Measurements from ENCODE around the gene RFLNA. TPM values are rescaled to one million over a fixed set of nuclear protein-coding genes. Genes with fewer than 3 reads are reported as not detected.

Gene RFLNA
- total RNA-seq, 4 donors from 2014 or later = 0.34 to 0.49 TPM; not detected in 2

DNA sequence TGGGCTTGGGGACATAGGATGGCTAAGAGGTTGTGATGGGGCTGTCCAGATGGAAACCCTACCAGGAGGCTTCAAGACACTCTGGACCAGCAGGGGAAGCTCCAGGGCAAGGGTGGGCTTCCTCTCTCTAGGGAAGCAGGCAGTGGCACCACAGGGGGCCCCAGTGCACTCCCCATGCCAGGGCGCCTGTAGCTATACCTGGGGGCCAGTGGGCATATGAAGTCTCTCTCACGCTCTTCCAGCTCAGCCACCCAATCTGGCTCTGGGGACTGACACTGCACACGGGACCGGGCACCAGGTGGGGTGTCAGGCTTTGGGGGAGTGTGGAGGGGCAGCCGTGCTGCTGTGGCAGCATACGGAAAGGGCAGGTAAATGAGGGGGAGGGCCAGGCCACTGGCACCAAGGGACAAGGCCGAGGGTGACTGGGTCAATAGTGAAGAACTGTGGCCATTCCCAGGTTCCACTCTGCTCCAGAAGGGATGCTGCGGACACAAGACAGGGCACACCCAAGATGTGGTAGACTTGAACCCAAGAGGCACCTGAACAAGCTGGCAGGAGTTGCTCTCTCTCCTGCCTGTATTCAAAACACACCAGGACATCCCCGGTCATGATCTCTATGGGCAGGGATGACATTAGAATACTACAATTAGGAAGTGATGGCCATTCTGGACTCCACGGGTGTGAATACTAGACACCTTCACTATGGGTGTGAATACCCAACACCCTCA lies 27.5 kb downstream of the RFLNA start:
- TF ChIP-seq, protein P1, sequence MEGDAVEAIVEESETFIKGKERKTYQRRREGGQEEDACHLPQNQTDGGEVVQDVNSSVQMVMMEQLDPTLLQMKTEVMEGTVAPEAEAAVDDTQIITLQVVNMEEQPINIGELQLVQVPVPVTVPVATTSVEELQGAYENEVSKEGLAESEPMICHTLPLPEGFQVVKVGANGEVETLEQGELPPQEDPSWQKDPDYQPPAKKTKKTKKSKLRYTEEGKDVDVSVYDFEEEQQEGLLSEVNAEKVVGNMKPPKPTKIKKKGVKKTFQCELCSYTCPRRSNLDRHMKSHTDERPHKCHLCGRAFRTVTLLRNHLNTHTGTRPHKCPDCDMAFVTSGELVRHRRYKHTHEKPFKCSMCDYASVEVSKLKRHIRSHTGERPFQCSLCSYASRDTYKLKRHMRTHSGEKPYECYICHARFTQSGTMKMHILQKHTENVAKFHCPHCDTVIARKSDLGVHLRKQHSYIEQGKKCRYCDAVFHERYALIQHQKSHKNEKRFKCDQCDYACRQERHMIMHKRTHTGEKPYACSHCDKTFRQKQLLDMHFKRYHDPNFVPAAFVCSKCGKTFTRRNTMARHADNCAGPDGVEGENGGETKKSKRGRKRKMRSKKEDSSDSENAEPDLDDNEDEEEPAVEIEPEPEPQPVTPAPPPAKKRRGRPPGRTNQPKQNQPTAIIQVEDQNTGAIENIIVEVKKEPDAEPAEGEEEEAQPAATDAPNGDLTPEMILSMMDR (IDR thresholded peaks at IDR 0.05; ENCODE audit: low read depth) = no peak

DNA sequence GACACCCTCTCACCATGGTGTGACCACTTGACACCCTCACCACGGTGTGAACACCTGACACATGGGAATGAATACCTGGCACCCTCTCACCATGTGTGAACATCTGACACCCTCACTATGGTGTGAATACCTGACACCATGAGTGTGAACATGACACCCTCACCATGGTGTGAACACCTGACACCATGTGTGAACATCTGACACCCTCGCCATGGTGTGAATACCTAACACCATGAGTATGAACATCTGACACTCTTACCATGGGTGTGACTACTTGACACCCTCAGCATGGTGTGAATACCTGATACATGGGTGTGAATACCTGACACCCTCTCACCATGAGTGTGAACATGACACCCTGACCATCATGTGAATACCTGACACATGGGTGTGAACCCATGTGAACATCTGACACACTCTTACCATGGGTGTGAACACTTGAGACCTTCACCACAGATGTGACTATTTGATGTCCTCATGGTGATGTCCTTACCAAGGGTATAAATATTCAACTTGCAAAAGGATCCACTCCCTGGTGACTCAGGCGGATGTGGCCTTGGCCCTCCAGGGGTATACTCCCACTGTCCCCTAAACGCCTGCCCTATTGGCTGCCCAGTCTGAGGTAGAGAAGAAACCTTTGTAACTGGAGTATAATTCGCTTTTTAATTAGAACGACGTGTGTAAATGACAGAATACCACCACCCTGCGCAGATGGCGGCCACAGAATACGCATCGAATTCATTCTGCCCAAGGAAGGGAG lies 29.1 kb downstream of the RFLNA start:
- TF ChIP-seq, protein P1 (IDR thresholded peaks at IDR 0.05; ENCODE audit: low read depth) = no peak

DNA sequence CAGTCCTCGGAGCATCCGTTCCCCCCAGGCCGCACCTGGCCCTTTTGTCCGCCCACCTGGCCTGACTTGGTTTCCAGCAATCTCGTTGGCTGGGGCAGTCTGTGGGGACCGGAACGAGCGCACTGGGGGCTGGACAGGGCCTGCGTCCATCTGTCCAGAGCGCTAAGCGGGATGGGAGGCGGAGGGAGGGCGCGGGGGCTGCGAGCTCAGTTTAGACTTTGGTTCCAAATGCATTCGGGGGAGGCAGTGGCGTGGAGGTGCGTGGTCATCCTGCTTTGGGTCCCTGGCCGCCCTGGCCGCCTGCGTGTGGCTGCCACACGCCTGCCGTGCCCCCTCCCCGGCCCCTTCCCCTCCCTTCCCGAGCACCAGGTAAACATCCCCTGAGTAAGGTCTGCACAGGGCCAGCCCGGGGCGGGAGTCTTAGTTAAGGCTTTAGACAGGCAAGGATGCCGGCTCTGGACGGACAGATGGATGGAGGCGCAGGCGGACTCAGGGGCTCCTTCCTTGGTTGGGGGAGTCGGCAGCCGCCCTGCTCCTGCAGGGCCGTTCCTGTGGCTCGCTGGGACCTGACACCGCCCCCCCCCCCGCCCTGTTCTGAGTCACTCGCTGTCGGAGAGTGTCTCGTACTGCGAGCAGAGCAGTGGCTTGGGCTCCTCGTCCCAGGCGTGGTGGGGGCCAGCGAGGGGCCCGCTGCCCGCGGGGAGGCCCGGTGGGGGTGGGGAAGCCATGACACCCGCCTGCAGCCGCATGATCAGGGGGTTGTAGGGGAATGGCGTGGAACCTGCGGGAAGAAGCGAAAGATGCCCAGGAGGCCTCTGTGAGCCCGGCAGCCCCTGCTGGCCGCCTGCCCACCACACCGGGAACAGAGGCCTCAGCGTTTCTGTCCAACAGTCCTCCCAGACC lies 30.2 kb downstream of the RFLNA start:
- TF ChIP-seq, protein P1 (IDR thresholded peaks at IDR 0.05; ENCODE audit: low read depth) = no peak

DNA sequence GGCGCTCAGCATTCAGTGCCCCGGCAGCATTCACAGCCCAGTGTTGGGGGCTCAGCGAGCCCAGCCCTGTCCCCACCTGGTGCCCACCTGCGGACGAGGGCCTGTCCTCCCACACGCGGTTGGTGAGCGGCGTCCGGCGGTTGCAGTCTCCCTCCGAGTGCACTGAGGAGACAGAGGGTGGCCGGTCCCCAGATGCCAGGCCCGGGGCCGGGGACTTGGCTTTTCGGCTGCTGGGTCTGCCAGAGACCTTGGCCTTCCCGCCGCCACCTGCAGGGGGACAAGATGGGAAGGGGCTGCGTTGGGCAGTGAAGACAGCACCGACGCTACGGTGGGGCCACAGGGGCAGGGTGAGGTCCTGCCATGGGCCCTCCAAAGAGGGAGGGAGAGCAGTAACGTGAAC lies 31.2 kb downstream of the RFLNA start:
- TF ChIP-seq, protein P1 (IDR thresholded peaks at IDR 0.05; ENCODE audit: low read depth) = no peak

DNA sequence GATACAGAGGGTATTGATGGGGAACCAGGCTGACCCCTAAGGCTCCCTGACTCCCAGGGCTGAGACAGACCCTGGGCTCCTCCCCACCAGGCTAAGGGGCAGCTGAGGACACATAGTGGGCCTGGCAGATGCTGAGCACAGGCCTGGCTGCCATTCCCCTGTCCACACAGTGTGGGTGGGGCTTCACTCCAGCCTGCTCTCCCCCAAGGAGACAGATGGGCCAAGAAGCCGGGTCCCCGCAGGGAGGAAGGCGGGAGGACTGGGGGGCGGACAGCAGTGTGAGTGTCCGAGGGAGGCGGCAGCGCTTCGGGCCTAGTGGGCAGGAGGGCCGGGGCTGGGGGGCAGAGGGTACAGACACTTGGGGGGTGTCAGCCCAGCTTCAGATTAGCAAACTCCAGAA lies 32.0 kb downstream of the RFLNA start:
- TF ChIP-seq, protein P1 (IDR thresholded peaks at IDR 0.05; ENCODE audit: low read depth) = no peak

DNA sequence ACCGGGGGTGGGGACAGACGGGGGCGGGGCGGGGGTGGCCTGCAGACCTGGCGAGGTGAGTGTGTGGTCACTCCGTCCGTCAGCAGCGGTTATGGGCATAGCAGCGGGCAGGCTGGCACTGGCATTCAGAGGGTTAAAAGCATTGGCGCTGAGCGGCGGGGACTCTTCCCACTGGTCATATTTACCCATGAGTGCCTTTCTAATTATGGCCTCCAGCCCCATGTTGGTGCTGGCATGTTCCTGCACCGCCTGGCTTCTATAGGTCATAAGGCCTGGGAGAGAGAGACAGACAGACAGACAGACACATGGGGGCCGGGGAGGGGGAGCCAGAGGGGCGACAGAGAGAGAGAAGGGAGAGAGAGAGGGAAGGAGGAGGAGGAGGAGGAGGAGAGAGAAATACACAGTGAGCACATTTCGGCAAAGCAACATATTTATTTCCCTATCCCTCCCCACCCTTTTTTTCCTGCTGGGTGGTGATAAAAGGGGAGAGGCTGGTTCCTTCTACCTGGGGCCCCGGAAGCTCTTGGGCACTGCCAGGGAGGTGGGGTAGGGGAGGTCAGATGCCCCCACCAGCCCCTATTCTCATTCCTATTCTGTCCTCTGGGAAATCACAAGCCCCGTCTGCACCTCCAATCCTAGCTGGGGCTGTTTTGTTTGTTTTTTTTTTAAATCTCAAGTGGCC lies 32.6 kb downstream of the RFLNA start:
- TF ChIP-seq, protein P1 (IDR thresholded peaks at IDR 0.05; ENCODE audit: low read depth) = no peak

All from subcutaneous adipose tissue (tissue), 4 donors.